Smooth muscle cell of the pulmonary artery (primary cell): ENCODE data around the gene TNS1. TPM values are rescaled to one million over a fixed set of nuclear protein-coding genes. Genes with fewer than 3 reads are reported as not detected.

ENCODE experiments used
- total RNA-seq: library from RNA; depleted of rRNA; stranded (reverse); fragments of >200 nt; gene quantifications from 2 replicates; pipeline ENCODE4 v1.2.3, GENCODE V29; 2014

Gene TNS1
- 243 and 297 TPM in 2 replicates for total RNA-seq

GRCh38 chr2:218002845-218003180, at the start of gene TNS1:
TNS1 (minus strand) TSS chr2:218002995; CDS start chr2:218002872, 123 bp downstream.

Other genes starting within 250 kb of the TNS1 start
- gene RUFY4, start 66.3 kb upstream of the TNS1 start, total RNA-seq: not detected in 2 replicates
- not detected in 2 replicates for gene CXCR2, start 123.0 kb upstream of the TNS1 start, total RNA-seq
- gene CXCR1, start 164.0 kb upstream of the TNS1 start, total RNA-seq: not detected in 2 replicates
- 259 and 300 TPM in 2 replicates for gene ARPC2, start 214.2 kb upstream of the TNS1 start, total RNA-seq